GM23338 (cell line): Measurements from ENCODE around the gene ABCD1. TPM values are rescaled to one million over a fixed set of nuclear protein-coding genes. Genes with fewer than 3 reads are reported as not detected.

Experiments
- ATAC-seq: fragments of 200-7000 bp; cut with Tn5 transposase; 3 replicates; pipeline ENCODE4 v1.9.1; 2020
- DNase-seq: peaks from one replicate; pipeline ENCODE4 v3.0.0-alpha.2; 2015; ENCODE audit warnings: low spot score
- H2AFZ ChIP-seq: fragments of 200-600 bp; sonication (generic); 2 replicates; pipeline ENCODE4 v1.8.0; 2016; ENCODE audit warnings: antibody characterized with exemption, mild to moderate bottlenecking, moderate library complexity
- H3F3A ChIP-seq: fragments of 200-600 bp; sonication (generic); replicated peaks from 2 replicates; pipeline ENCODE4 v1.8.0; 2017; ENCODE audit warnings: antibody characterized with exemption, mixed run types, low read depth
- H3K27ac ChIP-seq: fragments of 200-600 bp; sonication (generic); 2 replicates; pipeline ENCODE4 v1.6.1; 2016; ENCODE audit warnings: low read depth
- H3K27me3 ChIP-seq: fragments of 200-600 bp; sonication (generic); 2 replicates; pipeline ENCODE4 v1.8.0; 2016; ENCODE audit warnings: mild to moderate bottlenecking, mixed run types, moderate library complexity; ENCODE audit not compliant: insufficient read depth
- H3K36me3 ChIP-seq: fragments of 200-600 bp; sonication (generic); 2 replicates; pipeline ENCODE4 v1.8.0; 2016; ENCODE audit warnings: mild to moderate bottlenecking; ENCODE audit not compliant: insufficient read depth
- H3K4me1 ChIP-seq: fragments of 200-600 bp; sonication (generic); 2 replicates; pipeline ENCODE4 v1.8.0; 2016; ENCODE audit warnings: mild to moderate bottlenecking, moderate library complexity; ENCODE audit not compliant: insufficient read depth
- H3K4me2 ChIP-seq: fragments of 200-600 bp; sonication (generic); 2 replicates; pipeline ENCODE4 v1.7.1; 2017; ENCODE audit warnings: mixed run types
- H3K4me3 ChIP-seq: fragments of 200-600 bp; sonication (generic); 2 replicates; pipeline ENCODE4 v1.6.1; 2016; ENCODE audit warnings: mixed run types
- H3K79me2 ChIP-seq: fragments of 200-600 bp; sonication (generic); replicated peaks from 2 replicates; pipeline ENCODE4 v1.8.0; 2017; ENCODE audit warnings: mild to moderate bottlenecking; ENCODE audit not compliant: insufficient read depth
- H3K9me2 ChIP-seq: fragments of 200-600 bp; sonication (generic); 2 replicates; pipeline ENCODE4 v1.8.0; 2017; ENCODE audit not compliant: insufficient read depth
- H4K20me1 ChIP-seq: fragments of 200-600 bp; sonication (generic); replicated peaks from 2 replicates; pipeline ENCODE4 v1.8.0; 2017; ENCODE audit warnings: mild to moderate bottlenecking; ENCODE audit not compliant: insufficient read depth
- H3K27ac Mint-ChIP-seq: 2 replicates; pipeline ENCODE4 v1.8.0; 2020; ENCODE audit warnings: inconsistent platforms, mild to moderate bottlenecking, moderate library complexity, mixed read lengths
- H3K27me3 Mint-ChIP-seq: 3 replicates; pipeline ENCODE4 v1.8.0; 2022; ENCODE audit warnings: low read depth, mild to moderate bottlenecking, moderate library complexity, mixed read lengths, inconsistent platforms; ENCODE audit not compliant: insufficient read depth, poor library complexity
- H3K36me3 Mint-ChIP-seq: 3 replicates; pipeline ENCODE4 v1.8.0; 2021; ENCODE audit warnings: low read depth, mild to moderate bottlenecking, inconsistent platforms, moderate library complexity, mixed read lengths
- H3K4me1 Mint-ChIP-seq: 3 replicates; pipeline ENCODE4 v1.8.0; 2020; ENCODE audit warnings: mild to moderate bottlenecking, inconsistent platforms, mixed read lengths
- H3K4me3 Mint-ChIP-seq: 3 replicates; pipeline ENCODE4 v1.8.0; 2021; ENCODE audit warnings: moderate library complexity, mild to moderate bottlenecking, inconsistent platforms, mixed read lengths
- H3K9me3 Mint-ChIP-seq: 3 replicates; pipeline ENCODE4 v1.8.0; 2020; ENCODE audit warnings: moderate library complexity, mild to moderate bottlenecking, inconsistent platforms, mixed read lengths
- EZH2phosphoT487 ChIP-seq: fragments of 200-600 bp; sonication (generic); IDR thresholded peaks from one replicate; pipeline ENCODE4 v1.8.1; 2018; ENCODE audit warnings: antibody characterized with exemption; ENCODE audit not compliant: unreplicated experiment
- NANOG ChIP-seq: IDR thresholded peaks from 2 replicates; pipeline ENCODE4 v1.6.1; 2016; ENCODE audit warnings: antibody characterized with exemption, borderline replicate concordance
- STAT1 ChIP-seq: IDR thresholded peaks from one replicate; pipeline ENCODE4 v1.6.1; 2016; ENCODE audit warnings: antibody characterized with exemption; ENCODE audit not compliant: unreplicated experiment
- polyA plus RNA-seq: library from polyadenylated mRNA; unstranded; fragments of >200 nt; fragmentation: Nextera tagmentation; extraction: Ambion mirVana; gene quantifications from 2 replicates; pipeline ENCODE4 v1.2.1, GENCODE V29; 2016
- total RNA-seq: library from RNA; depleted of rRNA; stranded (reverse); fragments of >200 nt; shearing (Covaris generic); gene quantifications from 2 replicates; pipeline ENCODE4 v1.2.3, GENCODE V29; 2014
- TF ChIP-seq, protein P1 (sequence below): fragments of 250-450 bp; sonication (Bioruptor Pico); IDR thresholded peaks from 2 replicates; pipeline ENCODE4 v1.5.0; 2020; ENCODE audit warnings: mild to moderate bottlenecking, moderate library complexity
- TF ChIP-seq, protein P2 (sequence below): IDR thresholded peaks from one replicate; pipeline ENCODE4 v1.6.1; 2018; ENCODE audit warnings: antibody characterized with exemption; ENCODE audit not compliant: unreplicated experiment

Gene ABCD1
- total and polyA plus RNA-seq, 2 experiments from 2014 or later = 2.4 to 8.9 TPM

DNA sequence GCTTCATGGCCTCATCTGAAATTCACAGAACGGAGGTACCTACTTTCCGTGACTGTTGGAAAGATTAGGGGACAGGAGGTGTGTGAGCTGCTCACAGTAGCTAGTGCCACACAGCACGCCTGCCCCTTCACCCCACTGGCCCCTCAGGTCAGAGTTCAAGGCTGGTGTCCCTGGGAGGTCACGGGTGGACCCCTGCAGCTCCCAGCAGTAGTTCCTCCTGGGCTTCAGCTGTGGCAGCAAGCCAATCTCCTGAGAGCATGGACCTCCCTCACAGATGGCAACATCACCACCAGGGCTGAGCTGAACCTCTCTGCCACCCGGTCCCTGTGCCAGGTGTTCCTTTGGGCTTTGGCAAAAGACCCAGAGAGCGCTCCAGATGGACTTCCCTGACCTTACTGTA is 67.7 kb downstream of the ABCD1 start:
- DNase-seq (no peak), ATAC-seq (no peak)
- Mint-ChIP-seq H3K27ac (no peak overlapping the region), H3K27me3 (peaks cover 4% of the 10 kb centered on the region), H3K36me3 (peaks cover 18% of the 10 kb centered on the region), H3K4me1 (peaks cover 17% of the 10 kb centered on the region), H3K9me3 (no peaks in the 10 kb centered on the region), H3K4me3 (no peak overlapping the region)
- no peak overlapping the region for H3K27ac ChIP-seq
- TF ChIP-seq, protein P1, sequence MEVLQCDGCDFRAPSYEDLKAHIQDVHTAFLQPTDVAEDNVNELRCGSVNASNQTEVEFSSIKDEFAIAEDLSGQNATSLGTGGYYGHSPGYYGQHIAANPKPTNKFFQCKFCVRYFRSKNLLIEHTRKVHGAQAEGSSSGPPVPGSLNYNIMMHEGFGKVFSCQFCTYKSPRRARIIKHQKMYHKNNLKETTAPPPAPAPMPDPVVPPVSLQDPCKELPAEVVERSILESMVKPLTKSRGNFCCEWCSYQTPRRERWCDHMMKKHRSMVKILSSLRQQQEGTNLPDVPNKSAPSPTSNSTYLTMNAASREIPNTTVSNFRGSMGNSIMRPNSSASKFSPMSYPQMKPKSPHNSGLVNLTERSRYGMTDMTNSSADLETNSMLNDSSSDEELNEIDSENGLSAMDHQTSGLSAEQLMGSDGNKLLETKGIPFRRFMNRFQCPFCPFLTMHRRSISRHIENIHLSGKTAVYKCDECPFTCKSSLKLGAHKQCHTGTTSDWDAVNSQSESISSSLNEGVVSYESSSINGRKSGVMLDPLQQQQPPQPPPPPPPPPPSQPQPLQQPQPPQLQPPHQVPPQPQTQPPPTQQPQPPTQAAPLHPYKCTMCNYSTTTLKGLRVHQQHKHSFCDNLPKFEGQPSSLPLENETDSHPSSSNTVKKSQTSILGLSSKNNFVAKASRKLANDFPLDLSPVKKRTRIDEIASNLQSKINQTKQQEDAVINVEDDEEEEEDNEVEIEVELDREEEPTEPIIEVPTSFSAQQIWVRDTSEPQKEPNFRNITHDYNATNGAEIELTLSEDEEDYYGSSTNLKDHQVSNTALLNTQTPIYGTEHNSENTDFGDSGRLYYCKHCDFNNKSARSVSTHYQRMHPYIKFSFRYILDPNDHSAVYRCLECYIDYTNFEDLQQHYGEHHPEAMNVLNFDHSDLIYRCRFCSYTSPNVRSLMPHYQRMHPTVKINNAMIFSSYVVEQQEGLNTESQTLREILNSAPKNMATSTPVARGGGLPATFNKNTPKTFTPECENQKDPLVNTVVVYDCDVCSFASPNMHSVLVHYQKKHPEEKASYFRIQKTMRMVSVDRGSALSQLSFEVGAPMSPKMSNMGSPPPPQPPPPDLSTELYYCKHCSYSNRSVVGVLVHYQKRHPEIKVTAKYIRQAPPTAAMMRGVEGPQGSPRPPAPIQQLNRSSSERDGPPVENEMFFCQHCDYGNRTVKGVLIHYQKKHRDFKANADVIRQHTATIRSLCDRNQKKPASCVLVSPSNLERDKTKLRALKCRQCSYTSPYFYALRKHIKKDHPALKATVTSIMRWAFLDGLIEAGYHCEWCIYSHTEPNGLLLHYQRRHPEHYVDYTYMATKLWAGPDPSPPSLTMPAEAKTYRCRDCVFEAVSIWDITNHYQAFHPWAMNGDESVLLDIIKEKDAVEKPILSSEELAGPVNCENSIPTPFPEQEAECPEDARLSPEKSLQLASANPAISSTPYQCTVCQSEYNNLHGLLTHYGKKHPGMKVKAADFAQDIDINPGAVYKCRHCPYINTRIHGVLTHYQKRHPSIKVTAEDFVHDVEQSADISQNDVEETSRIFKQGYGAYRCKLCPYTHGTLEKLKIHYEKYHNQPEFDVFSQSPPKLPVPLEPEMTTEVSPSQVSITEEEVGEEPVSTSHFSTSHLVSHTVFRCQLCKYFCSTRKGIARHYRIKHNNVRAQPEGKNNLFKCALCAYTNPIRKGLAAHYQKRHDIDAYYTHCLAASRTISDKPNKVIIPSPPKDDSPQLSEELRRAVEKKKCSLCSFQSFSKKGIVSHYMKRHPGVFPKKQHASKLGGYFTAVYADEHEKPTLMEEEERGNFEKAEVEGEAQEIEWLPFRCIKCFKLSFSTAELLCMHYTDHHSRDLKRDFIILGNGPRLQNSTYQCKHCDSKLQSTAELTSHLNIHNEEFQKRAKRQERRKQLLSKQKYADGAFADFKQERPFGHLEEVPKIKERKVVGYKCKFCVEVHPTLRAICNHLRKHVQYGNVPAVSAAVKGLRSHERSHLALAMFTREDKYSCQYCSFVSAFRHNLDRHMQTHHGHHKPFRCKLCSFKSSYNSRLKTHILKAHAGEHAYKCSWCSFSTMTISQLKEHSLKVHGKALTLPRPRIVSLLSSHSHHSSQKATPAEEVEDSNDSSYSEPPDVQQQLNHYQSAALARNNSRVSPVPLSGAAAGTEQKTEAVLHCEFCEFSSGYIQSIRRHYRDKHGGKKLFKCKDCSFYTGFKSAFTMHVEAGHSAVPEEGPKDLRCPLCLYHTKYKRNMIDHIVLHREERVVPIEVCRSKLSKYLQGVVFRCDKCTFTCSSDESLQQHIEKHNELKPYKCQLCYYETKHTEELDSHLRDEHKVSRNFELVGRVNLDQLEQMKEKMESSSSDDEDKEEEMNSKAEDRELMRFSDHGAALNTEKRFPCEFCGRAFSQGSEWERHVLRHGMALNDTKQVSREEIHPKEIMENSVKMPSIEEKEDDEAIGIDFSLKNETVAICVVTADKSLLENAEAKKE (CRISPR knock-in tag) = no peak
- no peak for TF ChIP-seq EZH2phosphoT487
- TF ChIP-seq NANOG = no peak
- TF ChIP-seq, protein P2, sequence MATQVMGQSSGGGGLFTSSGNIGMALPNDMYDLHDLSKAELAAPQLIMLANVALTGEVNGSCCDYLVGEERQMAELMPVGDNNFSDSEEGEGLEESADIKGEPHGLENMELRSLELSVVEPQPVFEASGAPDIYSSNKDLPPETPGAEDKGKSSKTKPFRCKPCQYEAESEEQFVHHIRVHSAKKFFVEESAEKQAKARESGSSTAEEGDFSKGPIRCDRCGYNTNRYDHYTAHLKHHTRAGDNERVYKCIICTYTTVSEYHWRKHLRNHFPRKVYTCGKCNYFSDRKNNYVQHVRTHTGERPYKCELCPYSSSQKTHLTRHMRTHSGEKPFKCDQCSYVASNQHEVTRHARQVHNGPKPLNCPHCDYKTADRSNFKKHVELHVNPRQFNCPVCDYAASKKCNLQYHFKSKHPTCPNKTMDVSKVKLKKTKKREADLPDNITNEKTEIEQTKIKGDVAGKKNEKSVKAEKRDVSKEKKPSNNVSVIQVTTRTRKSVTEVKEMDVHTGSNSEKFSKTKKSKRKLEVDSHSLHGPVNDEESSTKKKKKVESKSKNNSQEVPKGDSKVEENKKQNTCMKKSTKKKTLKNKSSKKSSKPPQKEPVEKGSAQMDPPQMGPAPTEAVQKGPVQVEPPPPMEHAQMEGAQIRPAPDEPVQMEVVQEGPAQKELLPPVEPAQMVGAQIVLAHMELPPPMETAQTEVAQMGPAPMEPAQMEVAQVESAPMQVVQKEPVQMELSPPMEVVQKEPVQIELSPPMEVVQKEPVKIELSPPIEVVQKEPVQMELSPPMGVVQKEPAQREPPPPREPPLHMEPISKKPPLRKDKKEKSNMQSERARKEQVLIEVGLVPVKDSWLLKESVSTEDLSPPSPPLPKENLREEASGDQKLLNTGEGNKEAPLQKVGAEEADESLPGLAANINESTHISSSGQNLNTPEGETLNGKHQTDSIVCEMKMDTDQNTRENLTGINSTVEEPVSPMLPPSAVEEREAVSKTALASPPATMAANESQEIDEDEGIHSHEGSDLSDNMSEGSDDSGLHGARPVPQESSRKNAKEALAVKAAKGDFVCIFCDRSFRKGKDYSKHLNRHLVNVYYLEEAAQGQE = no peak
- no peak for TF ChIP-seq STAT1
- H3K36me3 ChIP-seq = no peaks in the 10 kb centered on the region
- H3K27me3 ChIP-seq = no peaks in the 10 kb centered on the region
- H3F3A ChIP-seq = no peaks in the 10 kb centered on the region
- no peak overlapping the region for H3K4me3 ChIP-seq
- peaks cover 36% of the 10 kb centered on the region for H3K79me2 ChIP-seq
- no peak overlapping the region for H3K4me2 ChIP-seq
- no peaks in the 10 kb centered on the region for H3K9me2 ChIP-seq
- no peaks in the 10 kb centered on the region for H3K4me1 ChIP-seq
- 0 out of 2 replicates have a peak, but pooled peaks cover 3% of the 10 kb centered on the region for H4K20me1 ChIP-seq
- no peak overlapping the region for H2AFZ ChIP-seq
